Suppressor macrophage (primary cell): ENCODE data around the gene LSM6.

Experiments
- DNase-seq, 4 experiments: peaks; one replicate each; pipeline ENCODE4 v3.0.0-alpha.2; 2020 to 2022

LSM6 gene

GRCh38 chr4:146186596-146186995, 11.1 kb downstream of the LSM6 start:
- DNase-seq = no peak

GRCh38 chr4:146190456-146190855, 14.9 kb downstream of the LSM6 start:
- no peak for DNase-seq

GRCh38 chr4:146191766-146192458, 16.4 kb downstream of the LSM6 start:
- no peak for DNase-seq

- no peak for DNase-seq
These were observed 18.1 kb downstream of the LSM6 start for GRCh38 chr4:146193628-146194027.

GRCh38 chr4:146194212-146194611, 18.7 kb downstream of the LSM6 start:
- no peak for DNase-seq

DNA sequence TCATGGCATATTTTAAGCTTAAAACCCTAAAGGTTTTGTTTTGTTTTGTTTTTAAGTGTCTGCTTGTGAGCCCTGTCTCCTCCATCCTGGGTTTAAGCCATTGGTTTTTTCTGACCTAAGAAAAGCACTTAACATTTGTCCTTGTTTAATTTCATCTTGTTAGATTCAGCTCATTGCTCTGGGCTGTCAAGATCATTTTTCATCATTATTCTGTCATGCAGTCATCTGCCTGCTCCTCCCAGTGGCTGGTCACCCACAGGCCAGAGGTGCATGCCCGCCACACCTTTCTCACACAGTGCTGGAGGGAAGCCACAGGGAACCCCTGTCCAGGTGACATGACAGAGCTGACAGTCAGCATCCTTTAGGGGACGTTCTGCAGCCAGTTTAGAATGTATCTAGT, 27.1 kb downstream of the LSM6 start:
- no peak for DNase-seq

- DNase-seq = no peak
These were observed 31.9 kb downstream of the LSM6 start for GRCh38 chr4:146207410-146207809.

GRCh38 chr4:146210890-146211289, 35.4 kb downstream of the LSM6 start:
- no peak for DNase-seq

GRCh38 chr4:146211440-146211839, 35.9 kb downstream of the LSM6 start:
- DNase-seq = no peak

GRCh38 chr4:146212781-146213180, 37.3 kb downstream of the LSM6 start:
- no peak for DNase-seq

DNA sequence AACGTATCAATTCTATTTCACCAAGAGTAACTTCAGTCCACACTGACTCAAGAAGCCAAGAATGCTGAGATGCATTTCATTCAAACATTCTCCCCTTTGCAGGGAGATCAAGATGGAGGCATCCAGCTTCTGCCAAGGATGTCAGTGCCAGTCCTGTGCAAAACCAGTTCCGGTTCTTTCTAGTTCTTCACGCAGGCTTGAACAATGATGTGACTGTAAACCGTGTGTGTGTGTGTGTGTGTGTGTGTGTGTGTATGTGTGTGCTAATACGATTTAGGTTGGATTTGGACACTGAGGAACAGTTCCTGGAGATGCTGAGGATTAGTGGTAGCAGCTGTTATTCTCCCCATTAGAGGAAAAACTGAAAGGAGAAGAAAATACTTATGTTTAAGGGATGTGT, 38.7 kb downstream of the LSM6 start, which contains the start of gene REELD1:
Gene REELD1 (plus strand): TSS at position 301 of the 400 bp plus-strand sequence. CDS start 2,415 bp downstream, outside the sequence.
- no peak for DNase-seq

DNA sequence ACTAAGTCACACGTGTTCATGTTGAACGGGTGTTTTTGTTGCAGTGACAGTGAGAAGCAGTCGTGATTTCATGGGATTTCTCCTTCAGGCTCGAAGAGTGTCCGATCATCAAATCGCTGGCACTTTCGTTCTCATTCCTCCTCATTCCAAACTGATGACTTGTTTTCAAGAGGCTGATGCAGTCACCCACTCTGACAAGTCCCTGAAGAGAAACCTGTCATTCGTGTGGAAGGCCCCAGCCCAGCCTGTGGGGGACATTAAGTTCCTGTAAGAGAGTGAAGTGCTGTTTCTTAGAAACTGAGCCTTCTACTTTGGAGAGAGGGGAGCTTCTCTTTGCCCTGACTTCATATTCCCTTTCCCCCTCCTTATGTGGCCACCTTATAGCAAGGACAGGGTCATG, 46.8 kb downstream of the LSM6 start:
- no peak for DNase-seq

DNA sequence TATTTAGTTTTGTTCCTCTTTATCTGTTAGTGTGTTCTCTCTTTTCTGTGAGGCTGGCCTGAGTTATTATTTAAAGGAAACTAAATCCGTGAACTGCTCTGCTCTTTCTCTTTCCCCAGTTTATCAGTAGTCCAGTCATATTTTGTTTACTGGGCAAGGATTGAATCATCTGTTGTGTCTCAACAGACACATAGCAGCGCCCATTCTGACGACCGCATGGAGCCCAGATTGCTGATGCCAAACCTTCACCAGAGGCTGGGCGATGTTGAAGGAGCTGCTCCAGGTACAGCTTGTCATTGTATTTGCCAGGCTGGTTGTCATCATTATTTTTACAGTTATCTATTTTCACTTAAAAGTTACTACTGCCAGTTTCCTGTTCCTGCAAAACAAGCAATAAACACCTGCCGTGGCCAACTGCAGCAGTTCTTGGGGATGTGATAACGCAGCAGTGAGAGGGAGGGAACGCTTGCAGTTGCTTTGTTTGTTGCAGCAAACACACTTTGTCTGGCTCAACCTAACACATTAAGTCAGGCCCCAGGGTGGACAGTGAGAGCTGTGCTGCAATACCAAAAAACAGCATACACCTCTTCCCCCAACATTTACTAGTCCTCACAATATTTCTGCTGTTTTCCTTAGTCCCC, 48.9 kb downstream of the LSM6 start:
- no peak for DNase-seq

- DNase-seq = no peak
These were observed 53.9 kb downstream of the LSM6 start for GRCh38 chr4:146229406-146229805.

GRCh38 chr4:146232131-146232722, 56.7 kb downstream of the LSM6 start:
- DNase-seq = peak; percentile 31 to 75 (median 52)

- DNase-seq = peak; percentile 82 to 92 (median 88)
These were observed 60.2 kb downstream of the LSM6 start for GRCh38 chr4:146235654-146236177.

DNA sequence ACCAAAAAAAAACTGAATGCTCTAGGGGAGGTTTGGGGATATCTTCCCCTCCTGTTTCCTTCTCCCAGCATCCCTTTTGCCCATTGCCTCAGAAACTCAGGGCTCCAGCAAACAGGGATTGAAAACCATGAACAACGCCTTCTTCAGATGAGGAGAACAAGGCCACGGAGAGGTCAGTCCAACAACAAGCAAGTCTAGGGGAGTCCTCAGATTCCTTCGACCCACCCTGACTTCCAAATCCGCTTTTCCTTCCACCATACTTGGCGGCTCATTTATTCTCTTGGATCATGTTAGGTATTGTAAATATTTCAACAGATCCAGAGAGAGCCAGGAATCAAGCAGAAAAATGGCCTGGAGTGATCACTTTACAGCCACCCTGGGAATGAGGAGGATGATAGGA, 60.7 kb downstream of the LSM6 start:
- DNase-seq = no peak

DNA sequence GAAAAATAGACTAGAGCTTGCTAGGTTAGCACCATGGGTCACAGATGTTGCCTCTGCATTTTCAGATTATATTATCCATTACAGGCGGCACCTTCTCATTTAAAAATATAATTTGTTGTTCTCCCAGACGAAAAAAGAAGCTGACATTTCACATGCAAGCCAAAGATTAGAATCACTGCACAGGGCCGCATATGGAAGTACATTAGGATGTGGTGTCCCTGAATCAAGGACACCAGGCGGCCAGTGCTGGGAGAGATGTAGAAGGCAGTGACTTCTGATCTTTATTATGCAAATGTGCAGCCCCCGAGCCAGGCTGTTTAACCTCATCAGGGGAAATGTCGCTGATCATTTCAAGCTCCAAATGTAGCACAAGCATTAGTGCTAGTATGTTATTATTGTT, 61.6 kb downstream of the LSM6 start:
- DNase-seq = no peak

DNA sequence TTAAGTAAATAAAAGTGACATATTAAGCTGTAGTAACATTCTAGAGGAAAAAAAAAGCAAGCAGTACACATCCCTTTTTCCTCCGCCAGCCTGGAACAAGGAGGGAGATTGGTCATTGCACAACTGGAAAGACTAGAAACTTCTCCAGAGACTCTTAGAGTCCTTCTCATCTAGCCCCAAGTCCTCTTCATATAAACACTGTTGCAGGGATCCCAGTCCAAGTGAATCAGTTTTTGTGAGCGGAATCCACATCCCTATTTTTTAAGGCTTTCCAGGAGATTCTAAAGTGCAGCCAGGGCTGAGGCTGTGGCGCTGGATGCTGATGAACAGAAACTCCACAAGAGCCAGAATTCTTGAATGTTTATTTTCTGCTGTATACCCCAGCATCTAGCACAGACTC, 62.6 kb downstream of the LSM6 start:
- DNase-seq = peak in 2 of 4 experiments; percentile 3 to 8
